ENCODE results near the gene NLRC5. TPM values are rescaled to one million over a fixed set of nuclear protein-coding genes. Genes with fewer than 3 reads are reported as not detected.

The NLRC5 gene
- total and polyA plus RNA-seq, 9 of the 15 experiments (the other 6 are each of a cell fraction or from before 2014, with no cell fraction given): 0.59 to 0.71 TPM; not detected in 7

GRCh38 chr16:57062329-57062728 lies 73.0 kb downstream of the NLRC5 start:
- in situ Hi-C loops (cut with MboI): no loop called here
- peaks cover 29 to 33% of the 10 kb centered on the region in 2 experiments for H3K4me1 ChIP-seq (replicated peaks in 1 of 2; ENCODE audit: control insufficient read depth in 2 of 2, insufficient read depth in 2 of 2, low read length in 2 of 2)
- POLR2A ChIA-PET: interaction anchor here (2.6 kb wide), 1 partner anchor 10 kb away, joined by 12 read pairs; no protein-coding TSS in a partner anchor
- H3K79me2 ChIP-seq (ENCODE audit: control insufficient read depth, insufficient read depth, low read length): no peaks in the 10 kb centered on the region
- intact Hi-C loops (cut with micrococcal nuclease): no loop called here
- H3K9me1 ChIP-seq (ENCODE audit: control insufficient read depth, insufficient read depth, low read length): no peaks in the 10 kb centered on the region
- BruUV-seq (replicated peaks): no TSS peak
- H3K9me3 ChIP-seq (replicated peaks; ENCODE audit: control insufficient read depth, insufficient read depth, low read depth, low read length): no peaks in the 10 kb centered on the region
- 4% methylated on average over 8 of the region's 8 CpGs for WGBS (ENCODE audit: insufficient coverage, low coverage, missing lambda C conversion rate)
- DNase-seq (ENCODE audit: extremely low read depth in 1 of 4, low spot score in 3 of 4) (peak; percentile 33 to 83 (median 50)), FAIRE-seq (peak; percentile 87), ATAC-seq (peak; percentile 77)
- H3K9ac ChIP-seq (ENCODE audit: insufficient read depth in 1 of 2, low read depth in 2 of 2, low read length in 2 of 2): peak overlapping the region in 1 of 2 experiments; percentile 76; a peak in 1 of 4 replicates
- CTCF ChIA-PET (ENCODE audit: low intra/inter-chr PET ratio): no interaction called here
- H3K27me3 ChIP-seq (ENCODE audit: control insufficient read depth in 2 of 2, insufficient read depth in 2 of 2, low read length in 2 of 2): peaks cover 7 to 18% of the 10 kb centered on the region in 2 experiments; a peak in 4 of 5 replicates
- H3K27ac ChIP-seq (ENCODE audit: extremely low read depth, low read depth, low read length): peak overlapping the region; percentile 34; the same call in 1 of the 3 replicates
- H3K4me2 ChIP-seq (ENCODE audit: insufficient read depth, low read length): peak overlapping the region; percentile 57
- H2AFZ ChIP-seq (ENCODE audit: low read depth, low read length): peak overlapping the region; percentile 77
- no peak overlapping the region for H3K4me3 ChIP-seq
- no peaks in the 10 kb centered on the region for H3K36me3 ChIP-seq (ENCODE audit: control insufficient read depth, insufficient read depth, low read length)
- no peaks in the 10 kb centered on the region; the same call in 1 of the 2 replicates for H4K20me1 ChIP-seq (replicated peaks; ENCODE audit: control insufficient read depth, insufficient read depth, low read length)
- TF ChIP-seq E2F3 (CRISPR knock-in tag; IDR thresholded peaks at IDR 0.05) (no peak), MITF (IDR thresholded peaks at IDR 0.05) (0 out of 2 replicates have a peak, but pooled peaks have one; percentile 6), CBX3 (IDR thresholded peaks at IDR 0.05; ENCODE audit: borderline replicate concordance in 1 of 2, low read length in 2 of 2) (no peak), STAT5A (IDR thresholded peaks at IDR 0.05; ENCODE audit: borderline replicate concordance, low read length) (peak; percentile 46; the same call in 1 of the 2 replicates), BRF2 (IDR thresholded peaks at IDR 0.05; ENCODE audit: borderline replicate concordance, insufficient read depth, insufficient read length) (no peak), SRF (CRISPR knock-in tag; IDR thresholded peaks at IDR 0.05) (peak in 1 of 2 experiments; percentile 31; a peak in 1 of 4 replicates), ZNF140 (CRISPR knock-in tag; IDR thresholded peaks at IDR 0.05) (no peak), CREBBP (IDR thresholded peaks at IDR 0.05; ENCODE audit: low read depth, low read length) (no peak), SMARCC2 (IDR thresholded peaks at IDR 0.05; ENCODE audit: low read depth) (no peak), GTF3C2 (IDR thresholded peaks at IDR 0.05; ENCODE audit: borderline replicate concordance, extremely low read depth, insufficient read length) (no peak), ZNF143 (CRISPR knock-in tag; IDR thresholded peaks at IDR 0.05) (no peak), MEF2D (tag; conservative IDR thresholded peaks at IDR 0.05; ENCODE audit: low read depth) (no peak), CXXC5 (CRISPR knock-in tag; IDR thresholded peaks at IDR 0.05) (peak; percentile 76), SP1 (CRISPR knock-in tag; IDR thresholded peaks at IDR 0.05) (no peak), MAFF (IDR thresholded peaks at IDR 0.05; ENCODE audit: low read length) (no peak), THRA (IDR thresholded peaks at IDR 0.05) (no peak)
